ENCODE measurements around the gene KLHL9. TPM values are rescaled to one million over a fixed set of nuclear protein-coding genes. Genes with fewer than 3 reads are reported as not detected.

The KLHL9 gene
- total RNA-seq, 2 experiments from 2014 or later, result 15.6 to 15.8 TPM

DNA sequence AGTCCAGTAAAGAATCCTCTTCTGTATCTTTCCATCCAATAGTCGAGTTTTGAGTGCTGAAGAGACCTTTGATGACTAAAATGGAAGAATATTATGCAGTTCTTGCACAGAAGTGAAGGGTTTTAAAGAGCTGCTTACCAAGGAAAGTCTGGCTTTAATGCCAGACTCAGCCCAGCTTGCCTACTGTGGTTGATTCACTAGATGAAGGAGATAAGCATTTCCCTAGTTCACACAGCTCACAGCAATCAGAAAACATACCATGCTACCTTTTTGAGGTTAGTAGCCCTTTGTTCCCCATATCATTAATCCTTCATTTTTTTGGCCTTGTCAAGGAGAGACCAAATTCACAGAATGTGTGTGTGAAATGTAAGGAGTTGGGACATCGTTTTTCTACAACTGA, 45.4 kb downstream of the KLHL9 start:
- ChIA-PET CTCF (interaction anchor here (0.7 to 2.0 kb wide), 3 partner anchors 37 to 107 kb away, joined by 3 to 8 read pairs (median 4); no protein-coding TSS in a partner anchor), POLR2A (no interaction called here)
- no peak overlapping the region for H3K27ac Mint-ChIP-seq

DNA sequence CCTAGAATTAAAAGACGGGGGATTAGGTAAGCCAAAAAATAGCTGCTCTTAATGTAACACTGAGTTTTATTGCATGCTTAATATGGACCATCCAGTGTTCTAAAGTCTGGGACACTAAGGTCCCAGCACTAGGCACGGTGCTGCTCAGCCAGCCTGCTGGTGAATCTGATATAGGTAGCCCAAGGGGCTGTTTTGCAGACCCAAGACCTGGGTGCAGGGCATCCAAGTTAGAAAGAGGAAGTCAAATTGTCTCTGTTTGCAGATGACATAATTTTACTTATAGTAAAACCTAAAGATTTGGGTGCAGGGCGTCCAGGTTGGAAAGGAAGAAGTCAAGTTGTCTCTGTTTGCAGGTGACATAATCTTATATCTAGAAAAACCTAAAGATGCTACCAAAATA, 47.9 kb downstream of the KLHL9 start:
- ChIA-PET CTCF (interaction anchor here (1.1 to 1.3 kb wide), 2 partner anchors 19 to 34 kb away, joined by 3 read pairs; no protein-coding TSS in a partner anchor), POLR2A (no interaction called here)
- Mint-ChIP-seq H3K36me3 (ENCODE audit: low read depth) (no peaks in the 10 kb centered on the region), H3K27ac (no peak overlapping the region), H3K4me3 (no peak overlapping the region), H3K9me3 (no peaks in the 10 kb centered on the region), H3K4me1 (ENCODE audit: low read depth) (no peaks in the 10 kb centered on the region), H3K27me3 (peaks cover 16% of the 10 kb centered on the region)
- TF ChIP-seq, protein P1, sequence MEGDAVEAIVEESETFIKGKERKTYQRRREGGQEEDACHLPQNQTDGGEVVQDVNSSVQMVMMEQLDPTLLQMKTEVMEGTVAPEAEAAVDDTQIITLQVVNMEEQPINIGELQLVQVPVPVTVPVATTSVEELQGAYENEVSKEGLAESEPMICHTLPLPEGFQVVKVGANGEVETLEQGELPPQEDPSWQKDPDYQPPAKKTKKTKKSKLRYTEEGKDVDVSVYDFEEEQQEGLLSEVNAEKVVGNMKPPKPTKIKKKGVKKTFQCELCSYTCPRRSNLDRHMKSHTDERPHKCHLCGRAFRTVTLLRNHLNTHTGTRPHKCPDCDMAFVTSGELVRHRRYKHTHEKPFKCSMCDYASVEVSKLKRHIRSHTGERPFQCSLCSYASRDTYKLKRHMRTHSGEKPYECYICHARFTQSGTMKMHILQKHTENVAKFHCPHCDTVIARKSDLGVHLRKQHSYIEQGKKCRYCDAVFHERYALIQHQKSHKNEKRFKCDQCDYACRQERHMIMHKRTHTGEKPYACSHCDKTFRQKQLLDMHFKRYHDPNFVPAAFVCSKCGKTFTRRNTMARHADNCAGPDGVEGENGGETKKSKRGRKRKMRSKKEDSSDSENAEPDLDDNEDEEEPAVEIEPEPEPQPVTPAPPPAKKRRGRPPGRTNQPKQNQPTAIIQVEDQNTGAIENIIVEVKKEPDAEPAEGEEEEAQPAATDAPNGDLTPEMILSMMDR (IDR thresholded peaks at IDR 0.05), result no peak
- intact Hi-C loops (cut with micrococcal nuclease), result no loop called here
- ATAC-seq (no peak), DNase-seq (no peak)

More for the DNA sequence above, 45.4 kb downstream of the KLHL9 start:
- DNase-seq (no peak), ATAC-seq (no peak)
- H3K4me1 Mint-ChIP-seq (ENCODE audit: low read depth), result peaks cover 5% of the 10 kb centered on the region
- H3K36me3 Mint-ChIP-seq (ENCODE audit: low read depth), result no peaks in the 10 kb centered on the region
- peaks cover 20% of the 10 kb centered on the region for H3K27me3 Mint-ChIP-seq
- intact Hi-C loops (cut with micrococcal nuclease), result no loop called here
- H3K9me3 Mint-ChIP-seq, result no peaks in the 10 kb centered on the region
- no peak overlapping the region for H3K4me3 Mint-ChIP-seq
- TF ChIP-seq, protein P1 (IDR thresholded peaks at IDR 0.05), result no peak

DNA sequence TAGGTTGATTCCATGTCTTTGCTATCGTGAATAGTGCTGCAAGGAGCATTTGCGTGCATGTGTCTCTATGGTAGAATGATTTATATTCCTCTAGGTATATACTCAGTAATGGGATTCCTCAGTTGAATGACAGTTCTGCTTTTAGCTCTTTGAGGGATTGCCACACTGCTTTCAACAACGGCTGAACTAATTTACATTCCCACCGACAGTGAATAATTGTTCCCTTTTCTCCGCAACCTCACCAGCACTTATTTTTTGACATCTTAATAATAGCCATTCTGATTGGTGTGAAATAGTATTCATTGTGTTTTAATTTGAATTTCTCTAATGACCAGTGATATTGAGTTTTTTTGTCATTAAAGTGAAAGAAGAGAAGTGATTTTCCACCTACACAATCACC, 48.5 kb downstream of the KLHL9 start:
- TF ChIP-seq, protein P1 (IDR thresholded peaks at IDR 0.05), result no peak
- Mint-ChIP-seq H3K9me3 (no peaks in the 10 kb centered on the region), H3K36me3 (ENCODE audit: low read depth) (no peaks in the 10 kb centered on the region), H3K4me1 (ENCODE audit: low read depth) (no peaks in the 10 kb centered on the region), H3K27me3 (peaks cover 17% of the 10 kb centered on the region), H3K4me3 (no peak overlapping the region), H3K27ac (no peak overlapping the region)
- intact Hi-C loops (cut with micrococcal nuclease), result no loop called here
- ATAC-seq, result no peak
- CTCF ChIA-PET, result no interaction called here
- POLR2A ChIA-PET, result no interaction called here
- DNase-seq, result no peak

DNA sequence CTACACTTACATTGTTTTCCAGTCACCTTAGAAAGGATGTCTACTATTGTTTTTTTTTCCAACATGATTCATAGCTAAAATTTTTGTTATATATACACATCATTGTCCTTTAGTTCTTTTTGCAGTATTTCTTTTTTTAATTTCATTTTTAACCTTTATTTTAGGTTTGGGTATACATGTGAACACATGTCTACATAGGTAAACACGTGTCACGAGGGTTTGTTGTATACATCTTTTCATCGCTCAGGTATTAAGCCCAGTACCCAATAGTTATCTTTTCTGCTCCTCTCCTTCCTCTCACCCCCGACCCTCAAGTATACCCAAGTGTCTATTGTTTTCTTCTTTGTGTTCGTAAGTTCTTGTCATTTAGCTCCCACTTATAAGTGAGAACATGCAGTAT, 49.1 kb downstream of the KLHL9 start:
- DNase-seq, result no peak
- TF ChIP-seq, protein P1 (IDR thresholded peaks at IDR 0.05), result no peak
- intact Hi-C loops (cut with micrococcal nuclease), result no loop called here
- no peaks in the 10 kb centered on the region for H3K9me3 Mint-ChIP-seq
- H3K4me1 Mint-ChIP-seq (ENCODE audit: low read depth), result no peaks in the 10 kb centered on the region
- peaks cover 23% of the 10 kb centered on the region for H3K27me3 Mint-ChIP-seq
- no peak overlapping the region for H3K4me3 Mint-ChIP-seq
- ATAC-seq, result no peak
- ChIA-PET CTCF (no interaction called here), POLR2A (no interaction called here)
- H3K36me3 Mint-ChIP-seq (ENCODE audit: low read depth), result no peaks in the 10 kb centered on the region
- no peak overlapping the region for H3K27ac Mint-ChIP-seq

DNA sequence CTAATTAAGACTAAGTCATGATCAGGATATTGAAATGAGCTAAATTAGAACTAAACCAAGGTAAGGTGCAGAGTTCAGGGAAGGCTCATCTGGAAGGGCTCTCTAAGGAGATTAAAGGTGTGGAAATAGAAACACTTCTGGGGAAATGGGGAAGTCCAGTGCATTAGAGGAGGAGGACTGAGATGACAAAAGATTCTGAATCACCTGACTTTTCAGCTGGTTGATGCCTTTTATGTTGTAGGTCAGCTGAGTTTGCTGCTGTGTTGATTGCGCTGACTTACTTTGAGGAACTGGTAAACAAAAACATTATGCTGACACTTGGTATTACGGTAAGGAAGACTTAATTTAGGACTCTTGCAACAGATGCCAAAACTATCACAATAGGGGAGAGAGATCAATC, 53.9 kb downstream of the KLHL9 start:
- Mint-ChIP-seq H3K4me1 (ENCODE audit: low read depth) (no peaks in the 10 kb centered on the region), H3K36me3 (ENCODE audit: low read depth) (no peaks in the 10 kb centered on the region), H3K9me3 (no peaks in the 10 kb centered on the region), H3K4me3 (no peak overlapping the region), H3K27me3 (peaks cover 21% of the 10 kb centered on the region), H3K27ac (no peak overlapping the region)
- CTCF ChIA-PET, result no interaction called here
- TF ChIP-seq, protein P1 (IDR thresholded peaks at IDR 0.05), result no peak
- POLR2A ChIA-PET, result interaction anchor here (1.0 kb wide), 1 partner anchor 9 kb away, joined by 7 read pairs; no protein-coding TSS in a partner anchor
- intact Hi-C loops (cut with micrococcal nuclease), result no loop called here
- ATAC-seq, result no peak
- no peak for DNase-seq

Other genes starting within 250 kb of the KLHL9 start
- gene IFNW1, start 193.6 kb downstream of the KLHL9 start, total RNA-seq, result not detected
- not detected for gene IFNA21, start 168.7 kb downstream of the KLHL9 start, total RNA-seq
- gene IFNA4, start 147.8 kb downstream of the KLHL9 start, total RNA-seq, result not detected
- gene IFNA7, start 133.2 kb downstream of the KLHL9 start, total RNA-seq, result not detected
- not detected for gene IFNA10, start 128.3 kb downstream of the KLHL9 start, total RNA-seq
- not detected for gene IFNA16, start 118.1 kb downstream of the KLHL9 start, total RNA-seq
- not detected for gene IFNA17, start 107.2 kb downstream of the KLHL9 start, total RNA-seq
- gene IFNA14, start 95.4 kb downstream of the KLHL9 start, total RNA-seq, result not detected
- not detected for gene IFNA5, start 30.1 kb downstream of the KLHL9 start, total RNA-seq
- not detected for gene IFNA6, start 15.5 kb upstream of the KLHL9 start, total RNA-seq
- gene IFNA13, start 32.7 kb upstream of the KLHL9 start, total RNA-seq, result not detected
- gene IFNA2, start 50.0 kb upstream of the KLHL9 start, total RNA-seq, result not detected
- not detected for gene IFNA8, start 73.7 kb upstream of the KLHL9 start, total RNA-seq
- not detected for gene IFNA1, start 105.0 kb upstream of the KLHL9 start, total RNA-seq
- not detected for gene IFNE, start 146.9 kb upstream of the KLHL9 start, total RNA-seq